HG03432 (cell line): ENCODE data around the gene FBXO48.

Source experiments
- ATAC-seq: cut with Tn5 transposase; IDR thresholded peaks from one replicate; pipeline ENCODE4 v1.9.1; 2021; ENCODE audit warnings: mild to moderate bottlenecking, moderate library complexity; ENCODE audit not compliant: unreplicated experiment

FBXO48 gene

DNA sequence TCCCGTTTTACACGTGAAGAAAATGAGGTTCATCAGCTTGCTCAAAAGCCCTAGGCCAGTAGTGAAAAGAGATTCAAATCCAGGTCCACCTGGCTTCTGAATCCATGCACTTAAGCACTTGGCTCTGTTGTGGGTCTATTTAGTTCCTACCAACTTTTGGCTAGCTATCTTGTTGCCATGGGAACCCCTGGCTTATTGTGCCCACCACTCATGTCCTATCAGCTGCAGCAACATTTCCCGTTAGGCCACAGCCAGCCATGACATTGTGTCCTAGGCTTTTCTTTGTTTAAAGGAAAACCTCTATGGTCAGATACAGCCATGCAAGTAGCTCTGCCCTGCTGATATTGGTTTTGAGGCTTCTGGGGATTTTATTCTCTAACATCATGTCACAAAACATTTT, 52.2 kb downstream of the FBXO48 start:
- ATAC-seq = no peak

GRCh38 chr2:68414452-68414851, 52.6 kb downstream of the FBXO48 start:
- ATAC-seq = no peak

DNA sequence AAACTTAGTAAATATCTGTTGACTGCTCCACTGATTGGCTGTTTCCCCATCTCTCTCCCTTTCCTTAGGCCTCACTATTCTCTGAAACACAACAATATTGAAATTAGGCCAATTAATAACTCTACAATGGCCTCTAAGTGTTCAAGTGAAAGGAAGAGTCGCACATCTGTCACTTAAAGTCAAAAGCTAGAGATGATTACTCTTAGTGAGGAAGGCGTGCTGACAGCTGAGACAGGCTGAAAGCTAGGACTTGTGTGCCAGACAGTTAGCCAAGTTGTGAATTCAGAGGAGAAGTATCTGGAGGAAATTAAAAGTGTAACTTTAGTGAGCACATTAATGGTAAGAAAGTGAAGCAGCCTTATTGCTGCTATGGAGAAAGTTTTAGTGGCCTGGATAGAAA, 53.6 kb downstream of the FBXO48 start:
- no peak for ATAC-seq

- ATAC-seq = peak; percentile 35
Observed at GRCh38 chr2:68412127-68412819, 54.8 kb downstream of the FBXO48 start.

DNA sequence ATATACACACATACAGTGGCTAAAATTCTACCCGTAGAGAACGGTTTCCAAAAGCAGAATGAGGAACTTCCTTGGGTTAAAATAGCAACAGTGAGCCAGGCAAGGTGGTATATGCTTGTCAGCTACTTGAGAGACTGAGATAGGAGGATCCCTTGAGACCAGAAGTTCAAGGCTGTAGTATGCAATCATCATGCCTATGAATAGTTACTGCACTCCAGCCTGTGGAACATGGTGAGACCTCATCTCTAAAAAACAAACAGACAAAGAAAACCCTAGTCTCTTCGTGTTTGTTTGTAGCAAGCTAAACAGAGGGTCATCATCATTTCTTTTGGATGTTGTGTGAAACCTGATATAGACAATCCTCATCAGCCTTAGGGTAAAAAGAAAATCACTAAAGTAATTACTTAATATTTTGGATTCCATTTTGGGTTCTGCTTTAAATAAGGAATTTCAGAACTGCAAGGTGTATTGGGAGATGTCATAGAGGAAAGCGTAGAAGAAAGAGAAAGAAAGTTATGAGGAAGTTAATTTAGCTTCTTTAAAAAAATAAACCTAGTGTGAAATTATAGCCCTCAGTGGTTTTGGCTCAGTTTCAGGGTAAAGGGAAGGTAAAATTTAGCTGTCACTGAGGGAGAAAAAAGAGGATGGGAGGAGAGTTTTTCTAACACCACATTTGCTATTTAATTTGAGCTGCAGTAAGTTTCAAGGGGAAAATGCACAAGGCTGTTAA, 55.5 kb downstream of the FBXO48 start:
- ATAC-seq = peak; percentile 95
